GM23338 (cell line): Measurements from ENCODE around the gene IGSF21. TPM values are rescaled to one million over a fixed set of nuclear protein-coding genes. Genes with fewer than 3 reads are reported as not detected.

ENCODE experiments used
- ATAC-seq: fragments of 200-7000 bp; cut with Tn5 transposase; 3 replicates; pipeline ENCODE4 v1.9.1; 2020
- DNase-seq: peaks from one replicate; pipeline ENCODE4 v3.0.0-alpha.2; 2015; ENCODE audit warnings: low spot score
- H2AFZ ChIP-seq: fragments of 200-600 bp; sonication (generic); 2 replicates; pipeline ENCODE4 v1.8.0; 2016; ENCODE audit warnings: antibody characterized with exemption, mild to moderate bottlenecking, moderate library complexity
- H3F3A ChIP-seq: fragments of 200-600 bp; sonication (generic); replicated peaks from 2 replicates; pipeline ENCODE4 v1.8.0; 2017; ENCODE audit warnings: antibody characterized with exemption, mixed run types, low read depth
- H3K27ac ChIP-seq: fragments of 200-600 bp; sonication (generic); 2 replicates; pipeline ENCODE4 v1.6.1; 2016; ENCODE audit warnings: low read depth
- H3K27me3 ChIP-seq: fragments of 200-600 bp; sonication (generic); 2 replicates; pipeline ENCODE4 v1.8.0; 2016; ENCODE audit warnings: mild to moderate bottlenecking, mixed run types, moderate library complexity; ENCODE audit not compliant: insufficient read depth
- H3K36me3 ChIP-seq: fragments of 200-600 bp; sonication (generic); 2 replicates; pipeline ENCODE4 v1.8.0; 2016; ENCODE audit warnings: mild to moderate bottlenecking; ENCODE audit not compliant: insufficient read depth
- H3K4me1 ChIP-seq: fragments of 200-600 bp; sonication (generic); 2 replicates; pipeline ENCODE4 v1.8.0; 2016; ENCODE audit warnings: mild to moderate bottlenecking, moderate library complexity; ENCODE audit not compliant: insufficient read depth
- H3K4me2 ChIP-seq: fragments of 200-600 bp; sonication (generic); 2 replicates; pipeline ENCODE4 v1.7.1; 2017; ENCODE audit warnings: mixed run types
- H3K4me3 ChIP-seq: fragments of 200-600 bp; sonication (generic); 2 replicates; pipeline ENCODE4 v1.6.1; 2016; ENCODE audit warnings: mixed run types
- H3K79me2 ChIP-seq: fragments of 200-600 bp; sonication (generic); replicated peaks from 2 replicates; pipeline ENCODE4 v1.8.0; 2017; ENCODE audit warnings: mild to moderate bottlenecking; ENCODE audit not compliant: insufficient read depth
- H3K9me2 ChIP-seq: fragments of 200-600 bp; sonication (generic); 2 replicates; pipeline ENCODE4 v1.8.0; 2017; ENCODE audit not compliant: insufficient read depth
- H4K20me1 ChIP-seq: fragments of 200-600 bp; sonication (generic); replicated peaks from 2 replicates; pipeline ENCODE4 v1.8.0; 2017; ENCODE audit warnings: mild to moderate bottlenecking; ENCODE audit not compliant: insufficient read depth
- H3K27ac Mint-ChIP-seq: 2 replicates; pipeline ENCODE4 v1.8.0; 2020; ENCODE audit warnings: inconsistent platforms, mild to moderate bottlenecking, moderate library complexity, mixed read lengths
- H3K27me3 Mint-ChIP-seq: 3 replicates; pipeline ENCODE4 v1.8.0; 2022; ENCODE audit warnings: low read depth, mild to moderate bottlenecking, moderate library complexity, mixed read lengths, inconsistent platforms; ENCODE audit not compliant: insufficient read depth, poor library complexity
- H3K36me3 Mint-ChIP-seq: 3 replicates; pipeline ENCODE4 v1.8.0; 2021; ENCODE audit warnings: low read depth, mild to moderate bottlenecking, inconsistent platforms, moderate library complexity, mixed read lengths
- H3K4me1 Mint-ChIP-seq: 3 replicates; pipeline ENCODE4 v1.8.0; 2020; ENCODE audit warnings: mild to moderate bottlenecking, inconsistent platforms, mixed read lengths
- H3K4me3 Mint-ChIP-seq: 3 replicates; pipeline ENCODE4 v1.8.0; 2021; ENCODE audit warnings: moderate library complexity, mild to moderate bottlenecking, inconsistent platforms, mixed read lengths
- H3K9me3 Mint-ChIP-seq: 3 replicates; pipeline ENCODE4 v1.8.0; 2020; ENCODE audit warnings: moderate library complexity, mild to moderate bottlenecking, inconsistent platforms, mixed read lengths
- CREB1 ChIP-seq: fragments of 250-450 bp; sonication (Bioruptor Pico); IDR thresholded peaks from 2 replicates; pipeline ENCODE4 v1.5.0; 2020; ENCODE audit warnings: low read depth, mild to moderate bottlenecking, moderate library complexity
- CTCF ChIP-seq, 2 experiments: fragments of 200-600 bp in 1 of 2; sonication (generic) in 1 of 2; conservative IDR thresholded peaks; 2 replicates each; pipeline versions ENCODE4 v1.5.1 to v1.6.1; 2016 to 2017; ENCODE audit warnings: antibody characterized with exemption in 2 of 2, low read depth in 2 of 2, mild to moderate bottlenecking in 2 of 2, moderate library complexity in 1 of 2
- ETS1 ChIP-seq: IDR thresholded peaks from 2 replicates; pipeline ENCODE4 v1.6.1; 2016; ENCODE audit warnings: antibody characterized with exemption
- EZH2phosphoT487 ChIP-seq: fragments of 200-600 bp; sonication (generic); IDR thresholded peaks from one replicate; pipeline ENCODE4 v1.8.1; 2018; ENCODE audit warnings: antibody characterized with exemption; ENCODE audit not compliant: unreplicated experiment
- JUNB ChIP-seq: IDR thresholded peaks from one replicate; pipeline ENCODE4 v1.6.1; 2016; ENCODE audit warnings: antibody characterized with exemption; ENCODE audit not compliant: unreplicated experiment
- NANOG ChIP-seq: IDR thresholded peaks from 2 replicates; pipeline ENCODE4 v1.6.1; 2016; ENCODE audit warnings: antibody characterized with exemption, borderline replicate concordance
- REST ChIP-seq: IDR thresholded peaks from one replicate; pipeline ENCODE4 v1.6.1; 2018; ENCODE audit warnings: antibody characterized with exemption; ENCODE audit not compliant: unreplicated experiment
- STAT1 ChIP-seq: IDR thresholded peaks from one replicate; pipeline ENCODE4 v1.6.1; 2016; ENCODE audit warnings: antibody characterized with exemption; ENCODE audit not compliant: unreplicated experiment
- ZNF114 ChIP-seq: fragments of 250-450 bp; sonication (Bioruptor Pico); IDR thresholded peaks from 2 replicates; pipeline ENCODE4 v1.5.0; 2020; ENCODE audit warnings: mild to moderate bottlenecking, moderate library complexity
- ZNF462 ChIP-seq: fragments of 250-450 bp; sonication (Bioruptor Pico); IDR thresholded peaks from 2 replicates; pipeline ENCODE4 v1.5.0; 2020; ENCODE audit warnings: mild to moderate bottlenecking, moderate library complexity
- polyA plus RNA-seq: library from polyadenylated mRNA; unstranded; fragments of >200 nt; fragmentation: Nextera tagmentation; extraction: Ambion mirVana; gene quantifications from 2 replicates; pipeline ENCODE4 v1.2.1, GENCODE V29; 2016
- total RNA-seq: library from RNA; depleted of rRNA; stranded (reverse); fragments of >200 nt; shearing (Covaris generic); gene quantifications from 2 replicates; pipeline ENCODE4 v1.2.3, GENCODE V29; 2014

The IGSF21 gene
- total and polyA plus RNA-seq, 2 experiments from 2014 or later: 15.6 to 15.7 TPM

GRCh38 chr1:18175530-18176377, 68.2 kb downstream of the IGSF21 start:
- Histone ChIP-seq H3K79me2 (no peaks in the 10 kb centered on the region), H3K27ac (peak overlapping the region; percentile 13; the same call in 1 of the 2 replicates), H3K4me3 (no peak overlapping the region), H3K36me3 (no peaks in the 10 kb centered on the region), H3K4me2 (0 out of 2 replicates have a peak overlapping the region, but pooled peaks have one; percentile 14), H4K20me1 (no peaks in the 10 kb centered on the region), H2AFZ (no peak overlapping the region), H3K27me3 (no peaks in the 10 kb centered on the region), H3F3A (no peaks in the 10 kb centered on the region), H3K4me1 (peaks cover 31% of the 10 kb centered on the region), H3K9me2 (no peaks in the 10 kb centered on the region)
- Mint-ChIP-seq H3K27me3 (peaks cover 10% of the 10 kb centered on the region), H3K4me1 (peaks cover 54% of the 10 kb centered on the region), H3K4me3 (no peak overlapping the region), H3K9me3 (no peaks in the 10 kb centered on the region), H3K36me3 (peaks cover 2% of the 10 kb centered on the region; the same call in 1 of the 3 replicates), H3K27ac (peak overlapping the region; percentile 74; the same call in 1 of the 2 replicates)
- peak; percentile 73 for ATAC-seq
- TF ChIP-seq ETS1: no peak
- TF ChIP-seq JUNB: no peak
- no peak for TF ChIP-seq REST
- no peak for TF ChIP-seq CTCF (conservative IDR thresholded peaks at IDR 0.05; ENCODE audit: low read depth in 2 of 2)
- TF ChIP-seq CREB1 (CRISPR knock-in tag): no peak
- TF ChIP-seq NANOG: no peak
- TF ChIP-seq ZNF114 (CRISPR knock-in tag): no peak
- TF ChIP-seq EZH2phosphoT487: no peak
- no peak for TF ChIP-seq ZNF462
- TF ChIP-seq STAT1: no peak
- DNase-seq: peak; percentile 59
